HCT116 (cell line): ENCODE measurements around the gene CAPZB.

Source experiments
- CEBPB ChIP-seq: IDR thresholded peaks from 2 replicates; pipeline ENCODE4 v1.6.1; 2012; ENCODE audit warnings: low read depth
- EGR1 ChIP-seq: IDR thresholded peaks from 2 replicates; pipeline ENCODE4 v1.6.1; 2012; ENCODE audit warnings: low read depth
- ELF1 ChIP-seq: IDR thresholded peaks from 2 replicates; pipeline ENCODE4 v1.6.1; 2012; ENCODE audit warnings: low read depth, borderline replicate concordance
- EZH2 ChIP-seq: fragments of 200-600 bp; sonication (generic); IDR thresholded peaks from 2 replicates; pipeline ENCODE4 v1.6.1; 2017; ENCODE audit warnings: antibody characterized with exemption, mixed run types
- EZH2phosphoT487 ChIP-seq: fragments of 200-600 bp; IDR thresholded peaks from 2 replicates; pipeline ENCODE4 v1.6.1; 2018; ENCODE audit warnings: antibody characterized with exemption, borderline replicate concordance
- JUND ChIP-seq: IDR thresholded peaks from 2 replicates; pipeline ENCODE4 v1.6.1; 2012
- POLR2A ChIP-seq: IDR thresholded peaks from 2 replicates; pipeline ENCODE4 v1.7.0; 2011; ENCODE audit warnings: borderline replicate concordance; ENCODE audit not compliant: insufficient read depth, insufficient read length; ENCODE audit errors: extremely low read depth
- RAD21 ChIP-seq: IDR thresholded peaks from 2 replicates; pipeline ENCODE4 v1.6.1; 2012; ENCODE audit warnings: low read depth, mild to moderate bottlenecking
- ZNF274 ChIP-seq: fragments of 200-500 bp; sonication (Bioruptor generic); IDR thresholded peaks from 2 replicates; pipeline ENCODE4 v1.6.1; 2014; ENCODE audit warnings: mild to moderate bottlenecking, low read depth, low read length, inconsistent platforms
- TF ChIP-seq, protein P1 (sequence below), 3 experiments: fragments of 200-600 bp in 1 of 3; sonication (generic) in 1 of 3; IDR thresholded peaks in 2 of 3; conservative IDR thresholded peaks in 1 of 3; 2 replicates each; pipeline ENCODE4 v1.5.1; 2012 to 2017; ENCODE audit warnings: low read depth in 2 of 3, low read length in 2 of 3, antibody characterized with exemption in 1 of 3, borderline replicate concordance in 1 of 3, control low read depth in 1 of 3, mild to moderate bottlenecking in 1 of 3, mixed read lengths in 1 of 3, mixed run types in 1 of 3, moderate library complexity in 1 of 3; ENCODE audit not compliant: insufficient read depth in 1 of 3
- TF ChIP-seq, protein P2 (sequence below): IDR thresholded peaks from 2 replicates; pipeline ENCODE4 v1.6.1; 2012; ENCODE audit warnings: low read depth
- TF ChIP-seq, protein P3 (sequence below): IDR thresholded peaks from 2 replicates; pipeline ENCODE4 v1.6.1; 2012
- TF ChIP-seq, protein P4 (sequence below): IDR thresholded peaks from 2 replicates; pipeline ENCODE4 v1.6.1; 2012

DNA sequence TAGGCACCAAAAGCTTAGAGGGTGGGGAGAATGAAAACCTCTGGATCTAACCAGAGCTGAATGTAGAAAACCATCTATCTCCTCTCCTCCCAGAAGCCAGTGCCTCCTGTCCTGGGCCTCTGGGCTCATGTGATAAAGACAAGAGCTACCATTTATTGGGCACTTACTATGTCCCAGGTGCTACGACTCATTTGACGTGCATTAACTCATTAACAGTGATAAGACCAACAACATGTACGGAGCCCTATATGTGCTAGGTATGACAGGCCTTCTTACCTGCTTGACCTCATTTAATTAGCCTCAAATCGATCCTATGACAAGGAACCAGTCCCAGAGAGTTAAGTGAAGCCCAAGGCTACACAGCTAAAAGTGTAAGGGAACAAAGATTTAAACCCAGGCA lies 19.7 kb downstream of the CAPZB start:
- TF ChIP-seq POLR2A (no peak), EZH2phosphoT487 (no peak), CEBPB (no peak), JUND (no peak), EZH2 (no peak), ELF1 (no peak), EGR1 (no peak), RAD21 (no peak), ZNF274 (no peak)
- TF ChIP-seq, protein P1, sequence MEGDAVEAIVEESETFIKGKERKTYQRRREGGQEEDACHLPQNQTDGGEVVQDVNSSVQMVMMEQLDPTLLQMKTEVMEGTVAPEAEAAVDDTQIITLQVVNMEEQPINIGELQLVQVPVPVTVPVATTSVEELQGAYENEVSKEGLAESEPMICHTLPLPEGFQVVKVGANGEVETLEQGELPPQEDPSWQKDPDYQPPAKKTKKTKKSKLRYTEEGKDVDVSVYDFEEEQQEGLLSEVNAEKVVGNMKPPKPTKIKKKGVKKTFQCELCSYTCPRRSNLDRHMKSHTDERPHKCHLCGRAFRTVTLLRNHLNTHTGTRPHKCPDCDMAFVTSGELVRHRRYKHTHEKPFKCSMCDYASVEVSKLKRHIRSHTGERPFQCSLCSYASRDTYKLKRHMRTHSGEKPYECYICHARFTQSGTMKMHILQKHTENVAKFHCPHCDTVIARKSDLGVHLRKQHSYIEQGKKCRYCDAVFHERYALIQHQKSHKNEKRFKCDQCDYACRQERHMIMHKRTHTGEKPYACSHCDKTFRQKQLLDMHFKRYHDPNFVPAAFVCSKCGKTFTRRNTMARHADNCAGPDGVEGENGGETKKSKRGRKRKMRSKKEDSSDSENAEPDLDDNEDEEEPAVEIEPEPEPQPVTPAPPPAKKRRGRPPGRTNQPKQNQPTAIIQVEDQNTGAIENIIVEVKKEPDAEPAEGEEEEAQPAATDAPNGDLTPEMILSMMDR (IDR thresholded peaks at IDR 0.05 in 2 of 3, conservative IDR thresholded peaks at IDR 0.05 in 1 of 3; ENCODE audit: borderline replicate concordance in 1 of 3, insufficient read depth in 1 of 3, low read depth in 2 of 3, low read length in 2 of 3) = no peak
- TF ChIP-seq, protein P2, sequence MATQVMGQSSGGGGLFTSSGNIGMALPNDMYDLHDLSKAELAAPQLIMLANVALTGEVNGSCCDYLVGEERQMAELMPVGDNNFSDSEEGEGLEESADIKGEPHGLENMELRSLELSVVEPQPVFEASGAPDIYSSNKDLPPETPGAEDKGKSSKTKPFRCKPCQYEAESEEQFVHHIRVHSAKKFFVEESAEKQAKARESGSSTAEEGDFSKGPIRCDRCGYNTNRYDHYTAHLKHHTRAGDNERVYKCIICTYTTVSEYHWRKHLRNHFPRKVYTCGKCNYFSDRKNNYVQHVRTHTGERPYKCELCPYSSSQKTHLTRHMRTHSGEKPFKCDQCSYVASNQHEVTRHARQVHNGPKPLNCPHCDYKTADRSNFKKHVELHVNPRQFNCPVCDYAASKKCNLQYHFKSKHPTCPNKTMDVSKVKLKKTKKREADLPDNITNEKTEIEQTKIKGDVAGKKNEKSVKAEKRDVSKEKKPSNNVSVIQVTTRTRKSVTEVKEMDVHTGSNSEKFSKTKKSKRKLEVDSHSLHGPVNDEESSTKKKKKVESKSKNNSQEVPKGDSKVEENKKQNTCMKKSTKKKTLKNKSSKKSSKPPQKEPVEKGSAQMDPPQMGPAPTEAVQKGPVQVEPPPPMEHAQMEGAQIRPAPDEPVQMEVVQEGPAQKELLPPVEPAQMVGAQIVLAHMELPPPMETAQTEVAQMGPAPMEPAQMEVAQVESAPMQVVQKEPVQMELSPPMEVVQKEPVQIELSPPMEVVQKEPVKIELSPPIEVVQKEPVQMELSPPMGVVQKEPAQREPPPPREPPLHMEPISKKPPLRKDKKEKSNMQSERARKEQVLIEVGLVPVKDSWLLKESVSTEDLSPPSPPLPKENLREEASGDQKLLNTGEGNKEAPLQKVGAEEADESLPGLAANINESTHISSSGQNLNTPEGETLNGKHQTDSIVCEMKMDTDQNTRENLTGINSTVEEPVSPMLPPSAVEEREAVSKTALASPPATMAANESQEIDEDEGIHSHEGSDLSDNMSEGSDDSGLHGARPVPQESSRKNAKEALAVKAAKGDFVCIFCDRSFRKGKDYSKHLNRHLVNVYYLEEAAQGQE = no peak
- TF ChIP-seq, protein P3, sequence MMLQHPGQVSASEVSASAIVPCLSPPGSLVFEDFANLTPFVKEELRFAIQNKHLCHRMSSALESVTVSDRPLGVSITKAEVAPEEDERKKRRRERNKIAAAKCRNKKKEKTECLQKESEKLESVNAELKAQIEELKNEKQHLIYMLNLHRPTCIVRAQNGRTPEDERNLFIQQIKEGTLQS = no peak
- TF ChIP-seq, protein P4, sequence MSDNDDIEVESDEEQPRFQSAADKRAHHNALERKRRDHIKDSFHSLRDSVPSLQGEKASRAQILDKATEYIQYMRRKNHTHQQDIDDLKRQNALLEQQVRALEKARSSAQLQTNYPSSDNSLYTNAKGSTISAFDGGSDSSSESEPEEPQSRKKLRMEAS = no peak
